ENCODE data around the gene OMG.

DNA sequence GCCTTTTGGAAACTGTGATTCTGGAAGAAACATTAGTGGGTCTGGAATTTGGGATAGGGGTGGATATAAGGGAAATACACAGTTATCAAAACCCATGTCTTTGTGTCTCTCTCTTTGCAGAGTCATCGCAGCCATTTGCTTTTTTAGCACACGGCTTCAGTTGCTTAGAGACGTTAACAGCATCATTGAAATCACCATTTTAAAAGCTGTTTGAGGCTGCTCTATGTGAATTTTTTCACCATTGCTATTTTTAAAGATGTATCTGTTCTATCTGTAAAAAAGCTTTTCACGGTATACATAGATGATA lies 47.3 kb downstream of the OMG start:
- TF ChIP-seq, protein P1, sequence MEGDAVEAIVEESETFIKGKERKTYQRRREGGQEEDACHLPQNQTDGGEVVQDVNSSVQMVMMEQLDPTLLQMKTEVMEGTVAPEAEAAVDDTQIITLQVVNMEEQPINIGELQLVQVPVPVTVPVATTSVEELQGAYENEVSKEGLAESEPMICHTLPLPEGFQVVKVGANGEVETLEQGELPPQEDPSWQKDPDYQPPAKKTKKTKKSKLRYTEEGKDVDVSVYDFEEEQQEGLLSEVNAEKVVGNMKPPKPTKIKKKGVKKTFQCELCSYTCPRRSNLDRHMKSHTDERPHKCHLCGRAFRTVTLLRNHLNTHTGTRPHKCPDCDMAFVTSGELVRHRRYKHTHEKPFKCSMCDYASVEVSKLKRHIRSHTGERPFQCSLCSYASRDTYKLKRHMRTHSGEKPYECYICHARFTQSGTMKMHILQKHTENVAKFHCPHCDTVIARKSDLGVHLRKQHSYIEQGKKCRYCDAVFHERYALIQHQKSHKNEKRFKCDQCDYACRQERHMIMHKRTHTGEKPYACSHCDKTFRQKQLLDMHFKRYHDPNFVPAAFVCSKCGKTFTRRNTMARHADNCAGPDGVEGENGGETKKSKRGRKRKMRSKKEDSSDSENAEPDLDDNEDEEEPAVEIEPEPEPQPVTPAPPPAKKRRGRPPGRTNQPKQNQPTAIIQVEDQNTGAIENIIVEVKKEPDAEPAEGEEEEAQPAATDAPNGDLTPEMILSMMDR (IDR thresholded peaks at IDR 0.05; ENCODE audit: poor library complexity): no peak
- no peak for TF ChIP-seq EZH2 (IDR thresholded peaks at IDR 0.05; ENCODE audit: borderline replicate concordance)
- no peak for TF ChIP-seq EZH2phosphoT487 (IDR thresholded peaks at IDR 0.05; ENCODE audit: low read depth, severe bottlenecking, unreplicated experiment)

All from hepatocyte (in vitro differentiated cells).